HepG2 (cell line): Measurements from ENCODE around the gene CORO1C.
A peak's percentile ranks its signal among the peaks of the same experiment; 100 is the strongest.

Source experiments
- ATF7-NPFF ChIP-seq: sonication (generic); formaldehyde crosslinking; IDR thresholded peaks from 2 replicates; pipeline ENCODE4 v1.8.1; 2023; ENCODE audit warnings: mild to moderate bottlenecking, low read depth, missing genetic modification reagents, moderate library complexity
- CBFB ChIP-seq: sonication (generic); formaldehyde crosslinking; IDR thresholded peaks from 2 replicates; pipeline ENCODE4 v1.4.0; 2020; ENCODE audit warnings: missing genetic modification reagents
- CREB1 ChIP-seq, 2 experiments: fragments of 450-650 bp in 1 of 2; IDR thresholded peaks; 2 replicates each; pipeline ENCODE4 v1.6.1; 2016 to 2017; ENCODE audit warnings: control low read depth in 1 of 2, mild to moderate bottlenecking in 1 of 2, missing compliant biosample characterization in 1 of 2, missing genetic modification characterization in 1 of 2
- ELK4 ChIP-seq: sonication (generic); formaldehyde crosslinking; IDR thresholded peaks from 2 replicates; pipeline ENCODE4 v1.9.0; 2021; ENCODE audit warnings: missing genetic modification reagents, borderline replicate concordance
- FLYWCH1 ChIP-seq: sonication (generic); formaldehyde crosslinking; IDR thresholded peaks from 2 replicates; pipeline ENCODE4 v1.8.1; 2023; ENCODE audit warnings: mild to moderate bottlenecking, missing genetic modification reagents
- IRF1 ChIP-seq: sonication (generic); formaldehyde crosslinking; IDR thresholded peaks from 2 replicates; pipeline ENCODE4 v1.4.0; 2020; ENCODE audit warnings: low read depth, mild to moderate bottlenecking, missing genetic modification reagents
- MNT ChIP-seq: fragments of 450-650 bp; IDR thresholded peaks from 2 replicates; pipeline ENCODE4 v1.6.1; 2016
- PHB2 ChIP-seq: fragments of 450-650 bp; IDR thresholded peaks from 2 replicates; pipeline ENCODE4 v1.6.1; 2018; ENCODE audit not compliant: partially characterized antibody
- POLR2A ChIP-seq, 2 experiments: IDR thresholded peaks; 2 replicates each; pipeline ENCODE4 v1.6.1; 2011; ENCODE audit warnings: low read depth in 2 of 2, low read length in 2 of 2, mild to moderate bottlenecking in 1 of 2, moderate library complexity in 1 of 2; ENCODE audit not compliant: insufficient read depth in 1 of 2
- PTBP1 ChIP-seq: fragments of 200-400 bp; formaldehyde crosslinking; IDR thresholded peaks from 2 replicates; pipeline ENCODE4 v1.6.1; 2018; ENCODE audit warnings: low read length, low read depth; ENCODE audit not compliant: poor library complexity, severe bottlenecking
- SIN3A ChIP-seq: IDR thresholded peaks from 2 replicates; pipeline ENCODE4 v1.6.1; 2011; ENCODE audit warnings: low read depth, mild to moderate bottlenecking, control low read depth, low read length, borderline replicate concordance
- ZBTB20 ChIP-seq: sonication (generic); formaldehyde crosslinking; IDR thresholded peaks from 2 replicates; pipeline ENCODE4 v1.8.1; 2023; ENCODE audit warnings: missing genetic modification reagents, low read depth, mild to moderate bottlenecking, borderline replicate concordance
- ZNF253 ChIP-seq: sonication (generic); formaldehyde crosslinking; IDR thresholded peaks from 2 replicates; pipeline ENCODE4 v1.8.0; 2022; ENCODE audit warnings: mild to moderate bottlenecking, missing genetic modification reagents, borderline replicate concordance
- ZNF629 ChIP-seq: sonication (generic); formaldehyde crosslinking; conservative IDR thresholded peaks from 2 replicates; pipeline ENCODE4 v1.5.0; 2020; ENCODE audit warnings: missing genetic modification reagents

GRCh38 chr12:108635201-108635996 lies 95.9 kb downstream of the CORO1C start:
- TF ChIP-seq SIN3A (no peak), MNT (0 out of 2 replicates have a peak, but pooled peaks have one; percentile 6), ZNF253 (no peak), CREB1 (IDR thresholded peaks at IDR 0.05) (no peak), CREB1 (CRISPR knock-in tag; IDR thresholded peaks at IDR 0.05) (no peak), CBFB (CRISPR knock-in tag) (no peak), ATF7-NPFF (no peak), ZNF629 (CRISPR knock-in tag) (no peak), FLYWCH1 (CRISPR knock-in tag) (no peak), PTBP1 (no peak), POLR2A (IDR thresholded peaks at IDR 0.05; ENCODE audit: insufficient read depth in 1 of 2, low read depth in 2 of 2, low read length in 2 of 2) (no peak), PHB2 (no peak), ELK4 (CRISPR knock-in tag) (no peak), IRF1 (CRISPR knock-in tag) (no peak), ZBTB20 (CRISPR knock-in tag) (no peak)
